GM13977 (cell line): Measurements from ENCODE around the gene DRC7.

ENCODE experiments used
- DNase-seq: peaks from one replicate; pipeline ENCODE4 v3.0.0; 2012; ENCODE audit warnings: low spot score
- CTCF ChIP-seq: IDR thresholded peaks from 2 replicates; pipeline ENCODE4 v1.5.1; 2012; ENCODE audit warnings: mild to moderate bottlenecking, control low read depth; ENCODE audit not compliant: insufficient read depth; ENCODE audit errors: extremely low read depth, missing control alignments
- in situ Hi-C: fragments of 300-500 bp; cut with MboI; formaldehyde crosslinking; loops from one replicate; pipeline ENCODE4 v1.12.0; 2022; ENCODE audit warnings: low sequenced_read_pairs, low pct_unique_long_range_greater_than_20kb, mixed read lengths, inconsistent platforms; ENCODE audit not compliant: unreplicated experiment

Gene DRC7

DNA sequence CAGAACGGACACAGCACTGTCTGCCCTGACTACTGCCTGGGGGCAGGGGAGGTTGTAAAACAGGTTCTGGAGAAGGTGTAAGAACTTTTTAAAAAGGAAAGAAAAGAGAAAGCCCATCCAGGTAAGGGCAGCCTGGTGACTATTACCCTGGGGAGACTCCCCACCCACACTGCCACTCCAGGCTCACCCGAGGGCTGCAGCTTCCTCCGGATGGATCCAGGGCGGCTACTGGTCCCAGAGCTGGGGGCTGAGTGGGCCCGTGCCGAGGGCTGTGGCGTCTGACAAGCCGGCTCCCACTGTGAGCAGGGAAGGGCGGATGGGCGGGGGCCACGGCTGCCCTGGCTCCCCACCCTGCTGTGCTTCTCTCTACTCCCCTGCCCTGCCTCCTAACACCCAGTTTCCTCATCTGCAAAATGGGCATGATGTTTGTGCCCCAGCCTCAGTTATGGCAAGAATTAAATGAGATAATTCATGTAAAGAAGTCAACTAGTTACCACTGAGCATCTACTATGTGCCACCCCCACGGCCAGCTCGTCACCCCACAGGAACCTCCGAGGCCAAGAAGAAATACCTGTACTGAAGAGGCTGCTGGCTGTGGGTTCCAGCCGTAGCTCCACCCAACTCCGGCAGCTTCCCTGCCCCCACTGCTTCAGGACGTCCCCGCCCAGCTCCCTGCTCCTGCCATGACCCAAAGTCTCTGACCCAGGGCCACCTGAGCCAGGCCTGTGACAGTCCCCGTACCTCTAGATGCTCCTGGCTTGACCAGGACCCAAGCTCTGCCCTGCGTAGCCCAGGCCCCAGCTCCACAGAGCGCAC lies 65.1 kb downstream of the DRC7 start:
- in situ Hi-C loops: no loop called here
- no peak for TF ChIP-seq CTCF
- DNase-seq: no peak

DNA sequence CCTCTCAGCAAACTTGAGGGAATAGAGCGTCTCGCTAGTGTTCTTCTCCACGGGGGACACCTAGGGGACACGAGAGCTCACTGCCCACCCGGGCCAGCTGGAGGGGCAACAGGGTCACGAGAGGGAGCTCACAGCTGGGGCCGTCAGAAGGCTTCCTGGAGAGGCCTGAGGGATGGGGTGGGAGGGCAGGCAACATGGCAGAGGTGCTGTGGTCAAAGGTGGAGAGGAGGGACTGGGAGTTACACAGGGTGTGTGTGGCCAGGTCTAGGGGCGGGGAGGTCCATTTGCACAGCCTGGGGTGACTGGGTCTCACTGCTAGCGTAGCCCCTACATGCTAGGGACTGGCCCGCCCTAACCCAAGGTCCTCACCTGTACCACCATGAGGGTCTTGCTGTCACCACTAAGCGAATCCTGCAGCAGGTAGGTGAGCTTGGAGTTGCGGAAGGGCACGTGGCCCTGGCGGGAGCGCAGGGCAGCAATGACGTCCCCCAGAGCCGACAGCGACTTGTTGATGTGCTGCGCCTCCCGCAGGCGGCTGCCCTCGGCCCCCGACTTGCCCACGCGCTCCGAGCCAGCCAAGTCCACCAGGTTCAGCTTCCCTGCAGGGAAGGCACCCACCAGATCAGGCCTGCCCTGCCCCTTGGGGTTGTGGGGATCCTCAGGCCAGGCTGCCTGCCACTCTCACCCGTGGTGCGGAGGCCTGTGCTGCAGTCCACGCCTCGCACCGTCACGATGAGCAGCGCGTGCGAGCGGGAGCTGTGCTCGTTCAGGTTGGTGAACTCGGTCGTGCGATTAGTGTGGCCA lies 66.0 kb downstream of the DRC7 start:
- in situ Hi-C loops: no loop called here
- TF ChIP-seq CTCF: no peak
- DNase-seq: no peak

DNA sequence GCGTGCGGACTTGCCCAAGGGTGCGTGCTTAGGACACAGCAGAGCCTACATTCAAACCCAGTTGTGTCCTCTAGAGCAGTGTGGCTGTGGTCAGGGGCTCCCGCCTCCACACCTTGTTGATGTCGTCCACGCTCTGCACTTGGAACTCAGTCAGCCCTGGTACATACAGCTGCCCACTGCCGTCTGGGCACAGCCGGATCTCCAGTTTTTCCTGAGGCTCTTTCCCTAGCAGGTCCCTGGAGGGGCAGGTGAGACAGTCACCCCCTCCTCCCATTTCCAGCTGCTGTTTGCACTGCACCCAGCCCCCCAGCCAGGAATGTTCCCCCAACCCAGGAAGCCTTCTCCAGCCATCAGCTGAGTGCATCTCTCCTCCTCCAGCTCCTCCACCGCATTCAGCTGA lies 66.7 kb downstream of the DRC7 start:
- no peak for TF ChIP-seq CTCF
- in situ Hi-C loops: no loop called here
- no peak for DNase-seq

DNA sequence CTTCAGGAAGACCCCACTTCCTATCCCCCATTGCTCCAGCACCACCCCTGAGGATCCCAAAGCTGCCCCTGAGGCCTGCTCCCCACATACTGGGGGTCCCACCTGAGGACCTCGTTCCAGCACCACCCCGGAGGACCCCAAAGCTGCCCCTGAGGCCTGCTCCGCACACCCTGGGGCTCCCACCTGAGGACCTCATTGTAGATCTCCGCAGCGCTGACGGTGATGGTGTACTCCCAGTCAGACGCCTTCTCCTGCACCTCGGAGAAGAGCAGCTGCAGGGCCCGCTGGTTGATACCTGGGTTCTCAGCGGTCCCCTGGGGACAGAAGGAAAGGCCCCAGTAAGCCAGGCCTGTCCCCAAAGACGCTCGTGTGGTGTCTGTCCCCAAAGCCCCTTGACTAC lies 67.4 kb downstream of the DRC7 start:
- in situ Hi-C loops: no loop called here
- no peak for DNase-seq
- no peak for TF ChIP-seq CTCF

DNA sequence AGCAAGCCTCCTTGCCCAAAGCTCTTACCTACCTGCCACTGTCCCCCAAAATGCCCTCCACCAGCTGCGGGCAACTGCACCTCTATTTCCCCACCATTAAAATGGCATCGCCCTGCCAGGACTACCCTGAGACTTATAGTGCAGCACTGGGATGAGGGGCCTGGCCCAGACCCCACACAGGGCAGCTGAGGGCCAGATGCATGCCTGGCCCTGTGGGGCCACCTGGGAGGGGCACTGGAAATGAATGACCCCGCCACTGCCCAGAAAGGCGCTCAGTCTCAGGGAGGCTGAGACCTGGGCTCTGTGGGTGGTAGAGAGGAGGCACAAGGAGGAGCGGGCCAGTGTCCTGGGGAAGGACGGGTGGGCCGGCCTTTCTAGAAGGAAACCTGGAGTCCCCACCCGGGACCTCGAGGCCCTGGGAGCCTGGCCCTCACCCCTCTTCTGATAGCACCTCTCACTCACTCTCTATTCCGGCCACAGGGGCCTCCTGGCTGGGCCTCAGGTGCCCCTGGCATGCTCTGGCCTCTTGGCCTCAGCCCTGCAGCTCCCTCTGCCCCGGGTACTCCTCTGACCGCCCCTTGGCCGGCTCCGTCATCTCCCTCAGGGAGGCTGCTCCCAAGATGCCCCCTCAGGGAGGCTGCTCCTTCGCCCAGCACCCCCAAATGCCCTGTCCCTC lies 67.9 kb downstream of the DRC7 start:
- in situ Hi-C loops: no loop called here
- no peak for TF ChIP-seq CTCF
- DNase-seq: no peak

DNA sequence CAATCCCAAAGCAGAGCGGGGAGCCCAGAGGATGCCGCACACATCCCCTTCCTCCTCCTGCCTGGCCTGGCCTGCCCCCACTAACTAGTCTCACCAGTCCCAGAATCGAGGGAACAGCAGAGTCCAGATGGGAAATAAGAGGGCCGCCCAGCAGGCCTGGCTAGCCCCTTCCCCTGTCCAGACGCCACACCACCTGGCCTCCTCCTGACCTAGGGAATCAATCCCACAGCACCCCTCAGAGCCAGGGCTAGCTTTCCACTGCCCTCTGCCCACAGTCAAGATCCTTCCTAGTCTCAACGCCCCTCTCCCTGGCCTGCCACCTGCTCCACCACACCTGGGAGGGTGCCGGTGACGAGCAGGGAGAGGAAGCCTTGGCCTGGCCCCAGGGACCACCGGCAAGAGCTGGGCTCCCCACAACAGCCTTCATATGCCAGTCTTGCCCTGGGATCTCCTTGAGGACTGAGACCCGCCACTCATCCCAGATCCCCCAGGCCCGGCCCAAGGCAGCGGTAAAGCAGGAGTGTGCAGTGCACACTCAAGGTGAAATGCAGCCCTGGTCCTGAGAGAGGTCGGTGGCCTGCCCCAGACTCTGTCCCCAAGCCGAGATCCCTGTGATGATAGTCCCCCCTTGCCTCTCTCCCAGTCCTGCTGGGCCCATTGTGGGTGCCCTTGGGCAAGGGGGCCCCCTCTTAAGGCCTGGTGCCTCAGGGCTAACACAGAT lies 68.8 kb downstream of the DRC7 start:
- DNase-seq: no peak
- TF ChIP-seq CTCF: no peak
- in situ Hi-C loops: no loop called here
